HG02973 (cell line): ENCODE measurements around the gene LRRC47.
"Not testable (repeated sequence)": the region's sequence is repeated elsewhere in the genome, so short reads cannot be mapped to it uniquely, and the experiment has no call there.

ENCODE experiments used
- ATAC-seq: cut with Tn5 transposase; IDR thresholded peaks from one replicate; pipeline ENCODE4 v1.9.1; 2021; ENCODE audit warnings: moderate library complexity; ENCODE audit not compliant: unreplicated experiment

Gene LRRC47

GRCh38 chr1:3816331-3817137, 20.2 kb upstream of the LRRC47 start:
- no peak for ATAC-seq

GRCh38 chr1:3814771-3815561, 18.7 kb upstream of the LRRC47 start:
- ATAC-seq: no peak

- no peak for ATAC-seq
Observed at GRCh38 chr1:3814065-3814464, 17.8 kb upstream of the LRRC47 start.

- no peak for ATAC-seq
Observed at GRCh38 chr1:3811595-3811911, 15.3 kb upstream of the LRRC47 start.

- not testable (repeated sequence) for ATAC-seq
Observed at GRCh38 chr1:3810149-3810761, 14.0 kb upstream of the LRRC47 start.

GRCh38 chr1:3809680-3810079, 13.4 kb upstream of the LRRC47 start:
- no peak for ATAC-seq

GRCh38 chr1:3807769-3808168, 11.5 kb upstream of the LRRC47 start:
- no peak for ATAC-seq

GRCh38 chr1:3805038-3805437, 8.7 kb upstream of the LRRC47 start:
- ATAC-seq: no peak

- not testable (repeated sequence) for ATAC-seq
Observed at GRCh38 chr1:3804627-3804944, 8.3 kb upstream of the LRRC47 start.

- no peak for ATAC-seq
Observed at GRCh38 chr1:3803905-3804626, 7.8 kb upstream of the LRRC47 start.

GRCh38 chr1:3800795-3801194, 4.5 kb upstream of the LRRC47 start:
- ATAC-seq: not testable (repeated sequence)

GRCh38 chr1:3799976-3800685, 3.8 kb upstream of the LRRC47 start:
- no peak for ATAC-seq

- ATAC-seq: peak; percentile 13
Observed at GRCh38 chr1:3795453-3796214, 664 bp downstream of the LRRC47 start.

- no peak for ATAC-seq
Observed at GRCh38 chr1:3790952-3791351, 5.3 kb downstream of the LRRC47 start.

GRCh38 chr1:3790500-3790923, 5.8 kb downstream of the LRRC47 start:
- ATAC-seq: no peak

GRCh38 chr1:3789421-3790300, 6.6 kb downstream of the LRRC47 start:
- no peak for ATAC-seq

GRCh38 chr1:3788756-3789420, 7.4 kb downstream of the LRRC47 start:
- ATAC-seq: no peak
